RCC 7860 (cell line): ENCODE results near the gene APBA2.
"Not testable (repeated sequence)": the region's sequence is repeated elsewhere in the genome, so short reads cannot be mapped to it uniquely, and the experiment has no call there.

ENCODE experiments used
- DNase-seq: peaks from one replicate; pipeline ENCODE4 v3.0.0-alpha.2; 2015; ENCODE audit warnings: low spot score
- FAIRE-seq: peaks from 2 replicates; lab custom pipeline; 2012; peaks lifted over from hg19 to GRCh38; lab: Jason Lieb, UNC

The APBA2 gene

DNA sequence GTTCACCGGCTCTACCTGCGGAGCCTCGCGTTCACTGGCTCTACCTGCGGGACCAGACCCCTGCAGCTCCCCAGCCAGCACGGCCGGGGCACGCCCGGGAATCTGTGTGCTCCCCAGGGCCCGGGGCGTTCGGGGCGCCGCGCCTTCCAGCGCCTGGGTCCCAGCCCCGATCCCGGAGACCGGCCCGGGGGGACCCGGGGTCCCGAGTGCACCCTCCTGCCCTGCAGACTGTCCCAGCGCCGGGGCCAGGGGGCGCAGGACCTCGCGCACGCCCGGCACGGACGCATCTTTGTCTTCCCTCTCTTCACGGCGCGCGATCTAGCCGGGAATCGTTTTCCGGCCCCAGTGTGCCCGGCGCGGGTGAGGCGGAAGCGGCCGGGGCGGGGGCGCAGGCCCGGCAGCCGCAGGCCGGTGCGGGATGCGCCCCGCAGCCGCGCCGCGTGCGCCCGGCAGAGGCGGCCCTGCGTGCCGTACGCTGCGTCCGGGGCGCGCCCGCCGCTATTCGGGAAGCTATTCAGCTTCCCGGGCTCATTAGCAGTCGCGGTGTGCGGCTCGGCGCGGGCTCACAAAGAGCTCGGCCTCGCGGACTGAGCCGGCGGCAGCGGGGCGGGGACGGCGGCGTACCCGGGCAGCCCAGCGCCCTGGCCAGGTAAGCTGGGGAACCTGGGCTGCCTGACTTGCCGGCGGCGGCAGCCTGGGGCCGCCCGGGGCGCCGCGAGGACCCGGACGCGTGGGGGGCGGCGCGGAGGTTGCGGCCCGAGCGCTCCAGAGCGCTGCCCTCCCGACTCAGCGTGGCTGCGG lies at the start of gene APBA2:
APBA2 (plus strand) TSS at position 345 of the 801 bp plus-strand sequence. CDS start 167,911 bp downstream, outside the sequence.
- no peak for FAIRE-seq
- DNase-seq: no peak

DNA sequence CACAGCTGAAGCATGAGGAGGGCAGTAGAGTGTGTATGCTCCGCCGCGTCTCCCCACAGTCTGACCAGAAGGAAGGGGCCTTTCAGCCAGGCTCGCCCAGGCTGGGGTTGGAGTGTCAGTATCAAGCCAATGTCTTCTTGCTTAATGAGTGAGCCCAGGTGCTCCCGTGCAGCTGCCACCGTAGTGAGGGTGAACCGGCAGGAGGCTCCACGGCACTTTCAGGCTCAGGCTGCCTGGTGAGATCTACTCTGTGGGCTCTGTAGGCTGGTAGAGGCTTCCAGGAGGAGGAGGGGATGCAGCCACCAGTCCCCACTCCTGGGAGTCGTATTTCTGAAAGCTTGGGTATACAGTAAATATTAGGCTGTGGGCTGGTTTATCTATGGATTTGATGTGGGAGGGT lies 45.5 kb upstream of the APBA2 start:
- not testable (repeated sequence) for DNase-seq, FAIRE-seq

DNA sequence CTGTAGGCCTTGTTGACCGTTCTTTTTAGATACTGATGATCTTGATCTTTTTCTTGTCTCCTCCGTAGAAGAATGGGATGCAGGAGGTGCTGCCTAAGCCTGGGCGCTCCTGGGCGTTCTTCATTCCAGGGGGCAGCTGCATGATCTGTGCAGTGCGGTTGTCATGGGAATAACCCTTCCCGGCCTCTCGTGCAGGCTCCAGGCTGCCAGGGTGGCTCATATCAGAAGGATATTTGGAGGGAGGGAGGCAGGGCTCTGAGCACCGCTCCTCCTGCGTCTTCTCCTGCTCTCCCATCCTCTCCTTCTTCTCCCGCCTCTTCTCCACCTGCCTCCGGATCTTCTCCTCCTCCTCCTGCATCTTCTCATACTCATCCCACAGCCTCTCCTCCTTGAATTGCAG lies 43.6 kb upstream of the APBA2 start:
- not testable (repeated sequence) for FAIRE-seq, DNase-seq

DNA sequence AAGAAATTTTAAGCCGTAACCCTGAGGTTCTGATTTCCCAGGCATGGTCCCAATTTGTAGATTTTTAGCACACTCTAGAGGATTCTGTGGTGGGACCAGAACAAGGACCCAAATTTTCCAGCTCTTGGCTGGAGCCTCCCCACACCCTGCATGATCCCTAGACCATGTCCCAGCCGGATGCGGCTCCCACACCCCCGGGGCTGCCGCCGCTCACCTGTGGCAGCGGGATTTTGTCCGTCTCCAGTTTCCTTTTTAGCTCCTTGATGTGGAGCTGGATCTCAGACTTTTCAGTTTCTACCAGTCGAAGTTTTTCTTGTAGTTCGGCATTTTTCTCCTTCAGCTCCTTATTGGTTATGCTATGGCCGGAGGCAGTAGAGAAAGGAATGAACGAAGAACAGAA lies 42.3 kb upstream of the APBA2 start:
- FAIRE-seq, DNase-seq: not testable (repeated sequence)

DNA sequence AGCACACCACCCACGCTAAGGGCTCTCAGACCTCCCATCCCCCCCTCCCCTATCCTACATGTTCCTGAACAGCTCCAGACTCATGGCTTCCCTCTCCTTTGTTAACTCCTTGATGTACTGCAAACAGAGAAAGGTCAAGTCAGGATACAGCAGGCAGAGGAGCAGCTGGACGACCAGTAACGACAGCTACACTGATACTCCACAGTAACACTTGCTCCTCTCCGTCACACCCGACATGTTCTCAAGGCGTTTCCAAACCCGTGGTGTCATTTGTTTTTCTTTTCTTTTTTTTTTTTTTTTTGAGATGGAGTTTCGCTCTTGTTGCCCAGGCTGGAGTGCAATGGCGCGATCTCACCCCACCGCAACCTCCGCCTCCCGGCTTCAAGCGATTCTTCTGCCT lies 41.6 kb upstream of the APBA2 start:
- not testable (repeated sequence) for FAIRE-seq, DNase-seq

DNA sequence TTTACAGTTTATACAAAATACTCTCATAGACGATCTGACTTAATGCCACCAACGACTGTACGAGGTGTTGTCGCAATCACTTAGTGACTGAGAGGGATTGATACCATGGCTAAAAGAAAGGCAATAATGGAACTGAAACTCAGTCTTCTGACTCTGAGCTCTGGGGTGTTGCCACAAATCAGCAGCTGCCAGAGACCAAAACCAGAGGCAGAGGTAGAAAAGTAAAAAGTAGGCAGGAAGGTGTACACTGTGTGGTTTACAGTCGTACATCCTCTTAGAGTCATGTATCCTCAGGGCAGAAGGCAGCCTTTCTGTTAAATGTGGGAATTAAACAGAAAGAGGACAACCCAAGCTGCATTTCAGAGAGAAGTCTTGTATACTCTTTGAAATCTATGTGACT lies 38.5 kb upstream of the APBA2 start:
- not testable (repeated sequence) for FAIRE-seq, DNase-seq

DNA sequence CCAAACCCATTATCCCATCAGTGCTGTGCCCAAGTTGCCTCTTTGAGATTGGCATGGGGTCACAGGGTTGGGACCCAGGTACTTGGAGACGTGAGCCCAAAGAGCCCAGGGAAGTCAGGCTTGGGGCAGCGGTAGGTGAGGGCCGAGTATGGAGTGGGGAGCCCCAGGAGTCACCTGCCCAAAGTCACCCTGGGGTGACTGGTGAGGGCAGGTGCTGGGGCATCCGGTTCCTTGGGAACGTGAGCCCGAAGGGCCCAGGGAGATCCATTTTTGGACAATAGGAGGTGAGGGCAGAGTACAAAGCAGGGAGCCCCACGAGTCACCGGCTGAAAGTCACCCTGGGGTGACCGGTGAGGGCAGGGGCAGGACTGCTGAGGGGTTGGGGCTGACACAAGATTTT lies 37.8 kb upstream of the APBA2 start:
- DNase-seq, FAIRE-seq: not testable (repeated sequence)

DNA sequence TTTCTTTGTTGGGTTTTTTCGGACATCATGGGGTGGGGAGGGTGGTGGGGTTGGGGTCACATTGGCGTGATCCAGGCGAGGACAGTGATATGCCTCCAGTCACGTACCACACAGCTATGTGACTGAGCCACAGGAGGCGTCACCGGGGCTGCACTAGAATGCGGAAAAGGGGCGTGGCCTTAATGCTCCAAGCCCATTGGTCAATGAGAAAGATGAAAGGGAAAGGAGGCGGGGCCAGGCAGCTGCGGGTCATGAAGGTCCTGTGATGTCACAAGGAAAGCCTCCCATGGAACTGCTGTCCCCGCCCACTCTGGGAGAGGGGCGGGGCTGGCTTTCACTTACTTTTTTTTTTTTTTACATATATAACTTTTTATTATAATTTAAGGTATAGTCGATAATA lies 37.3 kb upstream of the APBA2 start, which contains the start of gene GOLGA6L7:
GOLGA6L7 (minus strand) TSS at position 124 of the 400 bp plus-strand sequence; CDS start at position 29, 95 bp downstream.
- FAIRE-seq: not testable (repeated sequence)

DNA sequence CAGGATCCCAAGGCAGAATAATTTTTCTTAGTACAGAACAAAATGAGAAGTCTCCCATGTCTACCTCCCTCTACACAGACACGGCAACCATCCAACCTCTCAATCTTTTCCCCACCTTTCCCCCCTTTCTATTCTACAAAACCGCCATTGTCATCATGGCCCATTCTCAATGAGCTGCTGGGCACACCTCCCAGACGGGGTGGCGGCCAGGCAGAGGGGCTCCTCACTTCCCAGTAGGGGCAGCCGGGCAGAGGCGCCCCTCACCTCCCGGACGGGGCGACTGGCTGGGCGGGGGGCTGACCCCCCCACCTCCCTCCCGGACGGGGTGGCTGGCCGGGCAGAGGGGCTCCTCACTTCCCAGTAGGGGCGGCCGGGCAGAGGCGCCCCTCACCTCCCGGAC lies 36.5 kb upstream of the APBA2 start:
- DNase-seq, FAIRE-seq: not testable (repeated sequence)

More for the DNA sequence above, 37.3 kb upstream of the APBA2 start, which contains the start of gene GOLGA6L7:
- DNase-seq: not testable (repeated sequence)

DNA sequence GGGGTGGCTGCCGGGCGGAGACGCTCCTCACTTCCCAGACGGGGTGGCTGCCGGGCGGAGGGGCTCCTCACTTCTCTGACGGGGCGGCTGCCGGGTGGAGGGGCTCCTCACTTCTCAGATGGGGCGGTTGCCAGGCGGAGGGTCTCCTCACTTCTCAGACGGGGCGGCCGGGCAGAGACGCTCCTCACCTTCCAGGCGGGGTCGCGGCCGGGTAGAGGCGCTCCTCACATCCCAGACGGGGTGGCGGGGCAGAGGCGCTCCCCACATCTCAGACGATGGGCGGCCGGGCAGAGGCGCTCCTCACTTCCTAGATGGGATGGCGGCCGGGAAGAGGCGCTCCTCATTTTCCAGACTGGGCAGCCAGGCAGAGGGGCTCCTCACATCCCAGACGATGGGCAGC lies 36.0 kb upstream of the APBA2 start:
- not testable (repeated sequence) for FAIRE-seq

DNA sequence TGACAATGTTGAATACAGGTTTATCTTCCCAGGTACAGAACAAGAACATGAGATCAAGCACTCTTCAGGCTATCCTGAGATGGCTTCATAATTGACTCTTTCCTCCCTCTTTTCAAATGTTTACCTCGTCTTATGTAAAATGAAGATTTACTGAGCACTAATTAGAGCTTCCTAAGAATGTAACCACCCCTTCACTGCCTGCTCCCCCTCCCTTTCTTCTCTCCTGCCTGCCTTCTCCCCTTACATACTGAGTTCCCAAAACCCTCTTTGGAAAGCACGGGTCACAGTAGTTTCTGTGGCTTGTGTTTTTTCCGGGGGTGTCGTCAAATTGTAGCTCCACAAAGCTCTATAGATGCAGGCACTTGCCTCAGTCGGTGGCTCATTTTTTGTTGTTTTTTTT lies 32.1 kb upstream of the APBA2 start:
- DNase-seq, FAIRE-seq: not testable (repeated sequence)

More for the DNA sequence above, 36.0 kb upstream of the APBA2 start:
- not testable (repeated sequence) for DNase-seq

DNA sequence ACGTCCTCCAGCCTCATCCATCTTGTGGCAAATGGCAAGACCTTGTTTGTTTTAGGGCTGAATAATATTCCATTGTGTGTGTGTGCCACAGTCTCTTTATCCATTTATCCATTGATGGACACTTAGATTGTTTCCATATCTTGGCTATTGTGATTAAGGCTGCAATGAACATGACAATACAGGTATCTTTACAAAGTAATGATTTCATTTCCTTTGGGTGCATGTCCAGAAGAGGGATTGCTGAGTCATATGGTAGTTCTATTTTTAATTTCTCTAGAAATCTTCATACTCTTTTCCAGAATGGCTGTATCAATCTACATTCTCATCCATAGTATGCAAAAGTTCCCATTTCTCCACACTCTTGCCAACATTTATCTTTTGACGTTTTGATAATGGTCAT lies 31.2 kb upstream of the APBA2 start:
- DNase-seq: not testable (repeated sequence)
- peak; percentile 5 for FAIRE-seq

DNA sequence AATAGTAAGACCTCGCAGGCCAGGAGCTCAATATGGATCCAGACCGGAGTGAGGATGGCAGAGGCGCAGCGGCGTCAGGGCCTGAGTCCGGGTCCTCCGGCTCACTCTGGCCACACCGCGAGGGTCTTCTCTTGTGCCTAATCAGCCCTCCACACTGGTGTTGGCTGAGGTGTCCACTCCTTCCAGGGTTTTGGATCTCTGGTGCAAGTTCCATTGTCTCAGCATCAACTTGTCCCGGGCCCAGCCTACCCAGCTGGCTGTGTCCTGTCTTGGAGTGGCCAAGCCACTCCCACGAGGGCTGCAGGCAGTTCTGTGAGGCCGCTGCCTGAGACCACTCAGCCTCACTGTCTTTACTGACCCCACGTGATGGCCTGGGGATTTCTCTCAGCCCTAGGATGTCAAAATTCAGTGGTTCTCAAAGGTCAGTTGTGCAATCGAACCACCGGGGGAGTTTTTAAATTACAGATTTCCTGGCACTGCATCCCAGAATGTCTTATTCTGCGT lies 24.7 kb upstream of the APBA2 start:
- no peak for DNase-seq
- no peak for FAIRE-seq

DNA sequence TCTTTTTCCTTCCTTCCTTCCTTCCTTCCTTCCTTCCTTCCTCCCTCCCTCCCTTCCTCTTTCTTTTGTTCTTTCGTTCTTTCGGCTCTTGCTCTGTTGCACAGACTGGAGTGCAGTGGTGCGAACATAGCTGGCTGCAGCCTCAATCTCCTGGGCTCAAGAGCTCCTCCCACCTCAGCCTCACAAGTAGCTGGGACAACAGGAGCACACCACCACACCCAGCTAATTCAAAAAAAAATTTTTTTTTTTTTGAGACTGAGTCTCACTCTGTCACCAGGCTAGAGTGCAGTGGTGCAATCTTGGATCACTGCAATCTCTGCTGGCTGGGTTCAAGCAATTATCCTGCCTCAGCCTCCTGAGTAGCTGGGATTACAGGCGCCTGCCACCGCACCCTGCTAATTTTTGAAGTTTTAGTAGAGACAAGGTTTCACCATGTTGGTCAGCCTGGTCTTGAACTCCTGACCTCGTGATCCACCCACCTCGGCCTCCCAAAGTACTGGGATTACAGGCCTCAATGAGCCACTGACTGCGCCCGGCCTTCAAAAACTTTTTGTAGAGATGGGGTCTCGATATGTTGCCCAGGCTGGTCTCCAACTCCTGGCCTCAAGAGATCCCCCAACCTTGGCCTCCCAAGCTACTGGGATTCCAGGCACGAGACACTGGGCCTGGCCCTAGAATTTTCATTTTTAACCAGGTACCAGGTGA lies 24.0 kb upstream of the APBA2 start:
- not testable (repeated sequence) for FAIRE-seq, DNase-seq

DNA sequence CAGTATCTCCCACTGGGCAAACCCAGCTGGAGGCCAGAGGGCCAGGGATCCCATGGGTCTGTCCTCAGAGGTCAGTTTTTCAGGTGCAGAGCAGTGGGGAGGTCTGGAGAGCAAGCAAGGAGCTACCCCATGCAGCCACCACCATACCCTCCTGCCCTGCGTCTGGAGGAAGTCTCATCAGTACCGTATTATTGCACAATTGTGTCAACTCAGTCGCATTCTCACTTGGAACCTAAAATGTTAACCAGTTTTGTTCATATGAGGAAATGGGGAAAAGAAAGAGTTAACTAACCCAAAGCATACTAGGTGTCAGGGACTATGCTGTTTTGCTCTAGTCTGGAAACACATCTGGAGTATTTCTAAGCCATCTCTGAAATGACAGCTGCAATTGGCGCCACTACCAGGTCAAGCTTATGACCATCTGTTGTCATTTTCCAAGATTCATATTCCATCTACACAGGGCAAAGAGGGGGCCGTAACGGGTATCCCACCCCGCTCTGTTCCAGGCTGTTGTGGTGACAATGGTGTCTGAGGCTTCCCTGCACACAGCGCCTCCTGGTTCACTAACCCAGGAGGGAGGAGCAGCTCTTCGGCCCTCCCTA lies 16.9 kb upstream of the APBA2 start:
- FAIRE-seq: no peak

DNA sequence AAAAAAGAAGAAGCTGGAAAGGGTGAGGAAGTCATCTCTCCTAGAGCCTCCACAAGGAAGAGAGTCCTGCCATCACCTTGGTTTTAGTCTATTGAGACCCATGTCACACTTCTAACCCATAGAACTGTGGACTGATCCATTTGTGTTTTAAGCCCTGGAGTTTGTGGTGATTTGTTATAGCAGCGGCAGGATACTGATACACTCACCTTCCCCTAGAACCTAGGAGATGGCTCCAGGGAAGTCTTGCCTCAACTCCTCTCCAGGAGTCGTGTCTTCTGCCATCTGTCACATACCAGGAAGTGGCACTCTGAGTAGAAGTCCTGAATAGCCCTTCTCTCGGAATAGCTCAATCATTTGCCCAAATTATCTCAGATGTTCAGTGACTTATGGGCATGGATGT lies 14.6 kb upstream of the APBA2 start:
- FAIRE-seq: no peak

More for the DNA sequence above, 16.9 kb upstream of the APBA2 start:
- no peak for DNase-seq

DNA sequence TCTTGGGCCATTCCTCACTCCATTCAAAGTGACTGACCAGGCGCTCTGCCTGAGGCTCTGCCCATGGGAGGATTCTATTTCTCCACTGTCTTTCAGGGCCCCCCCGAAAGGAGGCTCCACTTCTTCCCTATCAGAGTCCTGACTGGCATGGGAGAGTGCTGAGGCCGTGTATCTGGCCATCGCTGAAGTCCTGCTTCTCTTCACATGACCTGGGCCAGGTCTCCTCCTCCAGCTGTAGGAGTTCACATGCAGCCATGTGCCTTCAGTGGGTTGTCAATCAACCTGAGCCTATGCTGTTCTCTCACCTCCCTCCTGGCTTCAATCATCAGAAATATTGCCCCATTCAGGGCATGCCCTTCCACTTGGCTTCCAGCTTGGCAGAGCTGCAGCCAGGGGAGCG lies 12.8 kb upstream of the APBA2 start:
- FAIRE-seq: no peak

More for the DNA sequence above, 14.6 kb upstream of the APBA2 start:
- no peak for DNase-seq

DNA sequence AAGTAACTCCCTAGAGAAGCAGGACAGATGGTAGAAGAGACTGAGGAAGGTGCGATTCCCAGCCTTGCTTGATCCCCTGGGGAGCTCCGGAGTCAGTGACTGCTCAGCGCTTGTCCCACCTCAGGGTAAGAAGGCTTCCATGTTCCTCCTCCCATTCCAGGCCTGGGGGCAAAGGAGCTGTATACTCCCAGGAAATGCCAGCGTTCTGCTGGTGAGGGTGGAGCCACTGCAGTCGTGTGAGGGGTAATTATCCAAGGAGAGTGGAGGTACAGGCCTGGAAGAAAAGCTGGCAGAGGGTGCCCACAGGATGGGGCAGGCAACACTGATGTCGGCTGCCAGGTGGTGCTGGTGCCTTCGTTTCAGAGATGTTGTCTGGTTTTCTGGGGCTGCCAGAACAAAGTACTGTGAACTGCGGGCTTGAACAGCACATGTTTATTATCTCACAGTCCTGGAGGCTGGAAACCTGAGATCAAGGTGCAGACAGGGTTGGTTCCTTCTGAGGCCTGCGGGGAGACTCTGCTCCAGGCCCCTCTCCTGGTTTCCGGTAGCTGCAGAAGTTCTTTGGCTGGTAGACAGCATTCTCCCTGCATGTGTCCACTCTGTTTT lies 12.1 kb upstream of the APBA2 start:
- DNase-seq: no peak
- FAIRE-seq: no peak

More for the DNA sequence above, 12.8 kb upstream of the APBA2 start:
- no peak for DNase-seq

DNA sequence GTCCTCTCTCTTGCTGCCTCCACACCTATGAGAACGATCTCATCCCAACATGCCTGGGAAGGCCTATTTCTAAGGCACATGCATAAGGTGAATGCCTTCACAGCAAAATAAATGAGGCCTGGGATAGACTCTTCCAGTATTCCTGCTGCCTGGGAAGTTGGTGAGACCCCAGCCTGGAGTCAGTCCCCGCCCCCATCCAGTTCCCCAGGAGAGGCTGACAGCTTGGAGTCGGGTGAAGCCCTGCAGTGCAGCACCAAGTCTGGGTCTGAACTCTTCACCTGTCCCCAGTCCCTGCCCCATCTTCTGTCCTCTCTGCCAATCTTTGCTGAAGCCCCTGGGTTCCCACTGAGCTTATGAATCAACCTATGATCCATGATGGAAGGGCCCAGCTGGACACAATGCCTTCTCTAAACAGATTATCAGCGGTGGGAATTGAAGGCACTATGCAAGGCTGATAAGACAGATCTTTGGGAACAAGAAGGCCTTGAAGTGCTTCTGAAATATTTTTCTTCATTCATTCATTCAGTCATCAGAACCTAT lies 10.2 kb upstream of the APBA2 start:
- DNase-seq (no peak), FAIRE-seq (no peak)
